Adipocyte (in vitro differentiated cells): ENCODE results near the gene ZBTB42.
A peak's percentile ranks its signal among the peaks of the same experiment; 100 is the strongest.
"Not testable (repeated sequence)": the region's sequence is repeated elsewhere in the genome, so short reads cannot be mapped to it uniquely, and the experiment has no call there.

Source experiments
- DNase-seq: peaks from one replicate; pipeline ENCODE4 v3.0.0-alpha.2; 2015; ENCODE audit warnings: low read depth
- H3K27me3 ChIP-seq: replicated peaks from 2 replicates; pipeline ENCODE4 v1.7.0; 2013; ENCODE audit warnings: mild to moderate bottlenecking, low read length, moderate library complexity; ENCODE audit not compliant: control insufficient read depth, insufficient read depth
- H3K36me3 ChIP-seq: 2 replicates; pipeline ENCODE4 v1.7.0; 2013; ENCODE audit warnings: low read length, mild to moderate bottlenecking, moderate library complexity; ENCODE audit not compliant: control insufficient read depth, insufficient read depth, severe bottlenecking
- H3K4me1 ChIP-seq: 2 replicates; pipeline ENCODE4 v1.7.0; 2013; ENCODE audit warnings: mild to moderate bottlenecking, low read length, moderate library complexity; ENCODE audit not compliant: control insufficient read depth, insufficient read depth
- H3K4me3 ChIP-seq: 2 replicates; pipeline ENCODE4 v1.7.0; 2013; ENCODE audit warnings: mild to moderate bottlenecking, low read length, moderate library complexity
- H3K9ac ChIP-seq: 2 replicates; pipeline ENCODE4 v1.7.0; 2013; ENCODE audit warnings: mild to moderate bottlenecking, low read length, moderate library complexity
- H3K9me3 ChIP-seq: 2 replicates; pipeline ENCODE4 v1.7.0; 2013; ENCODE audit warnings: mild to moderate bottlenecking, low read length, moderate library complexity; ENCODE audit not compliant: control insufficient read depth

Gene ZBTB42

GRCh38 chr14:104808456-104808855, 7.6 kb downstream of the ZBTB42 start:
- peaks cover 12% of the 10 kb centered on the region for H3K4me1 ChIP-seq
- no peak for DNase-seq
- H3K9me3 ChIP-seq: no peaks in the 10 kb centered on the region
- no peaks in the 10 kb centered on the region for H3K36me3 ChIP-seq
- no peak overlapping the region for H3K9ac ChIP-seq
- H3K27me3 ChIP-seq: no peaks in the 10 kb centered on the region
- no peak overlapping the region for H3K4me3 ChIP-seq

- no peak for DNase-seq
- Histone ChIP-seq H3K36me3 (no peaks in the 10 kb centered on the region), H3K4me3 (no peak overlapping the region), H3K9me3 (no peaks in the 10 kb centered on the region), H3K4me1 (peaks cover 8% of the 10 kb centered on the region), H3K9ac (no peak overlapping the region), H3K27me3 (no peaks in the 10 kb centered on the region)
Measured at GRCh38 chr14:104810316-104810715, 9.4 kb downstream of the ZBTB42 start.

GRCh38 chr14:104813286-104813685, 12.4 kb downstream of the ZBTB42 start:
- Histone ChIP-seq H3K27me3 (no peaks in the 10 kb centered on the region), H3K4me1 (peaks cover 8% of the 10 kb centered on the region), H3K36me3 (no peaks in the 10 kb centered on the region), H3K4me3 (no peak overlapping the region), H3K9me3 (no peaks in the 10 kb centered on the region), H3K9ac (no peak overlapping the region)
- no peak for DNase-seq

DNA sequence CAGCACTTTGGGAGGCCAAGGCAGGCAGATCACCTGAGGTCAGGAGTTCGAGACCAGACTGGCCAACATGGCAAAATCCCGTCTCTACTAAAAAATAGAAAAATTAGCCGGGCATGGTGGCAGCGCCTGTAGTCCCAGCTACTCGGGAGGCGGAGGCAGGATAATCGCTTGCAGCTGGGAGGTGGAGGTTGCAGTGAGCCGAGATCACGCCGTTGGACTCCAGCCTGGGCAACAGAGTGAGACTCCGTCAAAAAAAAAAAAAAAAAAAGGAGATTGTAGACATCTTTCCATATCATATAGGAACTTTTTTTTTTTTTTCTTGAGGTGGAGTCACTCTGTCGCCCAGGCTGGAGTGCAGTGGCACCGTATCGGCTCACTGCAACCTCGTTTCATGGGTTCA, 13.8 kb downstream of the ZBTB42 start:
- not testable (repeated sequence) for DNase-seq, H3K36me3 ChIP-seq, H3K4me1 ChIP-seq, H3K9me3 ChIP-seq, H3K27me3 ChIP-seq
- Histone ChIP-seq H3K9ac (peak overlapping the region; percentile 96), H3K4me3 (peak overlapping the region; percentile 90)

DNA sequence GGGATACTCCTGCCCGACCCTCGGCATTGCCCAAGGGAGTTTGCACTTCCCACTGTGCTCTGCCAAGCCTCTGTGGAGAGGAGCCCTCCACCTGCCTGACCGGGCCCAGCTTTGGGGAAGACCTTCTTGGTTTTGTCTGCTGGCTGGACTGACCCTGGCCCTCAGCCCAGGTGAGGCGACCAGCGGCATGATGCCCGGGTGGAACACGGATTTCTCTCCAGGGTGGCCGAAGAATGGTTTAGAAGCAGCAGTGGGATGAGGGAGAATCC, 15.6 kb downstream of the ZBTB42 start:
- peak overlapping the region; percentile 90 for H3K4me3 ChIP-seq
- no peaks in the 10 kb centered on the region for H3K36me3 ChIP-seq
- peak overlapping the region; percentile 96 for H3K9ac ChIP-seq
- H3K27me3 ChIP-seq: no peaks in the 10 kb centered on the region
- DNase-seq: no peak
- H3K4me1 ChIP-seq: peaks cover 13% of the 10 kb centered on the region
- H3K9me3 ChIP-seq: no peaks in the 10 kb centered on the region

GRCh38 chr14:104817930-104818713, 17.2 kb downstream of the ZBTB42 start:
- Histone ChIP-seq H3K4me1 (peaks cover 13% of the 10 kb centered on the region), H3K36me3 (no peaks in the 10 kb centered on the region), H3K4me3 (no peak overlapping the region), H3K27me3 (no peaks in the 10 kb centered on the region), H3K9me3 (no peaks in the 10 kb centered on the region), H3K9ac (no peak overlapping the region)
- no peak for DNase-seq

- Histone ChIP-seq H3K36me3 (no peaks in the 10 kb centered on the region), H3K4me3 (no peak overlapping the region), H3K27me3 (no peaks in the 10 kb centered on the region), H3K9ac (no peak overlapping the region), H3K4me1 (peaks cover 13% of the 10 kb centered on the region), H3K9me3 (no peaks in the 10 kb centered on the region)
- DNase-seq: no peak
Measured at GRCh38 chr14:104818714-104819161, 17.8 kb downstream of the ZBTB42 start.

DNA sequence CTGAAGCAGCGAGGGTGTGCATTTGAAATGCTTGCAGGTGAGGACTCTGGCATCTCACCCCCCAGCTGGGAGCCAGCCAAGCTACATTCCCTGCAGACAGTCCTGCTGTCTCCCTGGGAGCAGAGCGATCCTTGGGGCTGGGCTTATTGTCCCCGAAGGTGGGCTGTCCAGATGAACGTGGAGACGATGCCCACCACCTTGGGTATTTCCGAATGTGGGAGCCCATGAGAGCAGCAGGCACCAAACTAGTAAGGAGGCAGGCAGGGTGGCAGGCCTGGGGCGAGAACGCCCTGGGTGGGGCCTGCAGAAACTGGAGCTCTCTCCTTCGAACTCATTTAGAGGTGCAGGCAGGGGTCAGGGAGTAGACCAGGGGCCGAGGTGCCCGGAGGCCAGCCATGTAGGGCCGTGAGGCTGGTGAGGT, 18.5 kb downstream of the ZBTB42 start:
- peaks cover 13% of the 10 kb centered on the region for H3K4me1 ChIP-seq
- DNase-seq: no peak
- H3K36me3 ChIP-seq: no peaks in the 10 kb centered on the region
- H3K4me3 ChIP-seq: no peak overlapping the region
- no peaks in the 10 kb centered on the region for H3K9me3 ChIP-seq
- no peaks in the 10 kb centered on the region for H3K27me3 ChIP-seq
- H3K9ac ChIP-seq: no peak overlapping the region

- Histone ChIP-seq H3K9ac (no peak overlapping the region), H3K4me1 (peaks cover 15% of the 10 kb centered on the region), H3K4me3 (no peak overlapping the region), H3K27me3 (peaks cover 6% of the 10 kb centered on the region), H3K36me3 (no peaks in the 10 kb centered on the region), H3K9me3 (no peaks in the 10 kb centered on the region)
- peak; percentile 60 for DNase-seq
Measured at GRCh38 chr14:104820669-104821228, 19.8 kb downstream of the ZBTB42 start.

DNA sequence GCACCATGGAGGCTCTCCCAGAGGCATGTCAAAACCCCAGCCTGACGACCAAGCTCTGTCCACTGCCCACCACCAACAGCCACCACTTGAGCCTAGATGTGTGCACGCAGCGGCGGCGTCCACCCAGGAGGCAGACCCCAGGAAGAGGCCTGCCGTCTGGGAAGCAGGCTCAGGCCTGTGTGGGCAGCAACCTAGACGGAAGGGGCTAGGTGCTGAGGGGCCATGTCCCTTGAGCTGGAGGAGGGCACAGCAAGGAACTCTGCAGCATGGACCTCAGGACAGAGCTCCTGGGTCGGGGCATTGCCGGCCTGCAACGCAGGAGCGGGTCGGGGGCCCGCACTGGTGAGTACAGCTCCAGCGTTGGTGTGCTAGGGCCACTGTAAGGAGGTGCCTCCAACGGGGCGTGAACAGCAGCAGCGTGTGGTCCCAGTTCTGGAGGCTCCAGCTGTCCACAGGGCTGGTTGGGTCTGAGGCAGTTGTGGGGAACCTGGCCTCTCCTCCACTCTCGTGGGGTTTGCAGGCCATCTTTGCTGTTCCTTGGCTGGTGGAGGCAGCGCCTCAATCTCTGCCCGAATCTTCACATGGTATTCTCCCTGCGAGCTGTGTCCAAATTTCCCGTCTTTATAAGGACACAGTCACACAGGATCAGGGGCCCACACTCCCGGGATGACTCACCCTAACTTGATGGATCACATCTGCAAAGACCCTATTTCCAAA, 20.5 kb downstream of the ZBTB42 start:
- no peaks in the 10 kb centered on the region for H3K9me3 ChIP-seq
- H3K9ac ChIP-seq: no peak overlapping the region
- no peak overlapping the region for H3K4me3 ChIP-seq
- peaks cover 14% of the 10 kb centered on the region for H3K4me1 ChIP-seq
- DNase-seq: no peak
- no peaks in the 10 kb centered on the region for H3K36me3 ChIP-seq
- peaks cover 6% of the 10 kb centered on the region for H3K27me3 ChIP-seq

- peaks cover 10% of the 10 kb centered on the region for H3K4me1 ChIP-seq
- no peaks in the 10 kb centered on the region for H3K36me3 ChIP-seq
- no peak overlapping the region for H3K4me3 ChIP-seq
- peaks cover 6% of the 10 kb centered on the region for H3K27me3 ChIP-seq
- H3K9ac ChIP-seq: no peak overlapping the region
- H3K9me3 ChIP-seq: no peaks in the 10 kb centered on the region
- DNase-seq: no peak
Measured at GRCh38 chr14:104821971-104822608, 21.2 kb downstream of the ZBTB42 start.
